Measurements from ENCODE around the gene FTHL17.

The FTHL17 gene

GRCh38 chrX:31070057-31070468 is 1.8 kb downstream of the FTHL17 start:
- Histone ChIP-seq H3K4me1 (no peaks in the 10 kb centered on the region), H3K27me3 (ENCODE audit: low read depth) (no peaks in the 10 kb centered on the region), H3K9me3 (no peaks in the 10 kb centered on the region), H3K4me3 (no peak overlapping the region), H3K36me3 (replicated peaks) (no peaks in the 10 kb centered on the region)
- in situ Hi-C loops (cut with MboI; ENCODE audit: low sequenced_read_pairs), result no loop called here
- no peak for DNase-seq (ENCODE audit: low spot score in 2 of 2)

GRCh38 chrX:31063114-31063513 is 8.7 kb downstream of the FTHL17 start:
- no peaks in the 10 kb centered on the region for H3K27me3 ChIP-seq (ENCODE audit: low read depth)
- no peak overlapping the region for H3K4me3 ChIP-seq
- no peak for DNase-seq (ENCODE audit: low spot score in 2 of 2)
- no peaks in the 10 kb centered on the region for H3K4me1 ChIP-seq
- in situ Hi-C loops (cut with MboI; ENCODE audit: low sequenced_read_pairs), result no loop called here
- H3K36me3 ChIP-seq (replicated peaks), result no peaks in the 10 kb centered on the region
- no peaks in the 10 kb centered on the region for H3K9me3 ChIP-seq

- no peaks in the 10 kb centered on the region for H3K9me3 ChIP-seq
- no peak overlapping the region for H3K4me3 ChIP-seq
- H3K4me1 ChIP-seq, result no peaks in the 10 kb centered on the region
- no peak for DNase-seq (ENCODE audit: low spot score in 2 of 2)
- H3K27me3 ChIP-seq (ENCODE audit: low read depth), result no peaks in the 10 kb centered on the region
- no peaks in the 10 kb centered on the region for H3K36me3 ChIP-seq (replicated peaks)
- in situ Hi-C loops (cut with MboI; ENCODE audit: low sequenced_read_pairs), result no loop called here
Measured at GRCh38 chrX:31061091-31061490, 10.8 kb downstream of the FTHL17 start.

GRCh38 chrX:31060016-31060415 is 11.8 kb downstream of the FTHL17 start:
- H3K4me1 ChIP-seq, result no peaks in the 10 kb centered on the region
- no peaks in the 10 kb centered on the region for H3K9me3 ChIP-seq
- H3K36me3 ChIP-seq (replicated peaks), result no peaks in the 10 kb centered on the region
- DNase-seq (ENCODE audit: low spot score in 2 of 2), result no peak
- in situ Hi-C loops (cut with MboI; ENCODE audit: low sequenced_read_pairs), result no loop called here
- no peak overlapping the region for H3K4me3 ChIP-seq
- no peaks in the 10 kb centered on the region for H3K27me3 ChIP-seq (ENCODE audit: low read depth)

GRCh38 chrX:31058284-31058683 is 13.6 kb downstream of the FTHL17 start:
- no peaks in the 10 kb centered on the region for H3K36me3 ChIP-seq (replicated peaks)
- DNase-seq (ENCODE audit: low spot score in 2 of 2), result no peak
- no peaks in the 10 kb centered on the region for H3K4me1 ChIP-seq
- H3K27me3 ChIP-seq (ENCODE audit: low read depth), result no peaks in the 10 kb centered on the region
- H3K4me3 ChIP-seq, result no peak overlapping the region
- in situ Hi-C loops (cut with MboI; ENCODE audit: low sequenced_read_pairs), result no loop called here
- H3K9me3 ChIP-seq, result no peaks in the 10 kb centered on the region

GRCh38 chrX:31057691-31058090 is 14.2 kb downstream of the FTHL17 start:
- no peak for DNase-seq (ENCODE audit: low spot score in 2 of 2)
- Histone ChIP-seq H3K9me3 (no peaks in the 10 kb centered on the region), H3K27me3 (ENCODE audit: low read depth) (no peaks in the 10 kb centered on the region), H3K36me3 (replicated peaks) (no peaks in the 10 kb centered on the region), H3K4me1 (no peaks in the 10 kb centered on the region), H3K4me3 (no peak overlapping the region)
- in situ Hi-C loops (cut with MboI; ENCODE audit: low sequenced_read_pairs), result no loop called here

- Histone ChIP-seq H3K9me3 (no peaks in the 10 kb centered on the region), H3K36me3 (replicated peaks) (no peaks in the 10 kb centered on the region), H3K27me3 (ENCODE audit: low read depth) (no peaks in the 10 kb centered on the region), H3K4me1 (no peaks in the 10 kb centered on the region), H3K4me3 (no peak overlapping the region)
- DNase-seq (ENCODE audit: low spot score in 2 of 2), result no peak
- in situ Hi-C loops (cut with MboI; ENCODE audit: low sequenced_read_pairs), result no loop called here
Measured at GRCh38 chrX:31057291-31057690, 14.6 kb downstream of the FTHL17 start.

- Histone ChIP-seq H3K36me3 (replicated peaks) (no peaks in the 10 kb centered on the region), H3K9me3 (no peaks in the 10 kb centered on the region)
Measured at GRCh38 chrX:31053621-31054020, 18.2 kb downstream of the FTHL17 start.

GRCh38 chrX:31039327-31039711 is 32.5 kb downstream of the FTHL17 start:
- Histone ChIP-seq H3K36me3 (replicated peaks) (no peaks in the 10 kb centered on the region), H3K27me3 (ENCODE audit: low read depth) (peaks cover 9% of the 10 kb centered on the region), H3K9me3 (no peaks in the 10 kb centered on the region), H3K4me3 (no peak overlapping the region), H3K4me1 (no peaks in the 10 kb centered on the region; the same call in 1 of the 2 replicates)
- in situ Hi-C loops (cut with MboI; ENCODE audit: low sequenced_read_pairs), result loop anchor here (10.0 kb wide), 1 partner anchor 615 kb away; no protein-coding TSS in a partner anchor
- DNase-seq (ENCODE audit: low spot score in 2 of 2), result no peak

More at GRCh38 chrX:31053621-31054020, 18.2 kb downstream of the FTHL17 start:
- in situ Hi-C loops (cut with MboI; ENCODE audit: low sequenced_read_pairs), result no loop called here
- Histone ChIP-seq H3K4me3 (no peak overlapping the region), H3K4me1 (no peaks in the 10 kb centered on the region), H3K27me3 (ENCODE audit: low read depth) (no peaks in the 10 kb centered on the region; the same call in 1 of the 2 replicates)
- DNase-seq (ENCODE audit: low spot score in 2 of 2), result no peak

- Histone ChIP-seq H3K4me3 (no peak overlapping the region), H3K9me3 (no peaks in the 10 kb centered on the region), H3K27me3 (ENCODE audit: low read depth) (peaks cover 9% of the 10 kb centered on the region), H3K36me3 (replicated peaks) (no peaks in the 10 kb centered on the region), H3K4me1 (no peaks in the 10 kb centered on the region; the same call in 1 of the 2 replicates)
- in situ Hi-C loops (cut with MboI; ENCODE audit: low sequenced_read_pairs), result loop anchor here (10.0 kb wide), 1 partner anchor 616 kb away; no protein-coding TSS in a partner anchor
- peak; percentile 34 to 68 for DNase-seq (ENCODE audit: low spot score in 2 of 2)
Measured at GRCh38 chrX:31038575-31039326, 33.1 kb downstream of the FTHL17 start.

- Histone ChIP-seq H3K4me3 (no peak overlapping the region), H3K36me3 (replicated peaks) (no peaks in the 10 kb centered on the region), H3K9me3 (no peaks in the 10 kb centered on the region), H3K27me3 (ENCODE audit: low read depth) (peaks cover 9% of the 10 kb centered on the region), H3K4me1 (no peaks in the 10 kb centered on the region; the same call in 1 of the 2 replicates)
- in situ Hi-C loops (cut with MboI; ENCODE audit: low sequenced_read_pairs), result loop anchor here (10.0 kb wide), 1 partner anchor 618 kb away; no protein-coding TSS in a partner anchor
- DNase-seq (ENCODE audit: low spot score in 2 of 2), result peak; percentile 58 to 70
Measured at GRCh38 chrX:31036895-31037294, 34.9 kb downstream of the FTHL17 start.

GRCh38 chrX:31027351-31027750 is 44.5 kb downstream of the FTHL17 start:
- no peak overlapping the region for H3K4me3 ChIP-seq
- H3K9me3 ChIP-seq, result no peaks in the 10 kb centered on the region
- DNase-seq (ENCODE audit: low spot score in 2 of 2), result no peak
- in situ Hi-C loops (cut with MboI; ENCODE audit: low sequenced_read_pairs), result no loop called here
- no peaks in the 10 kb centered on the region; the same call in none of the 2 replicates for H3K27me3 ChIP-seq (ENCODE audit: low read depth)
- H3K36me3 ChIP-seq (replicated peaks), result no peaks in the 10 kb centered on the region
- no peaks in the 10 kb centered on the region for H3K4me1 ChIP-seq

GRCh38 chrX:31024866-31025265 is 47.0 kb downstream of the FTHL17 start:
- no peak for DNase-seq (ENCODE audit: low spot score in 2 of 2)
- Histone ChIP-seq H3K4me1 (no peaks in the 10 kb centered on the region), H3K9me3 (no peaks in the 10 kb centered on the region), H3K4me3 (no peak overlapping the region), H3K36me3 (replicated peaks) (no peaks in the 10 kb centered on the region), H3K27me3 (ENCODE audit: low read depth) (no peaks in the 10 kb centered on the region; the same call in none of the 2 replicates)
- in situ Hi-C loops (cut with MboI; ENCODE audit: low sequenced_read_pairs), result no loop called here

- Histone ChIP-seq H3K4me1 (no peaks in the 10 kb centered on the region), H3K9me3 (0 out of 2 replicates have a peak, but pooled peaks cover under 1% of the 10 kb centered on the region), H3K36me3 (replicated peaks) (no peaks in the 10 kb centered on the region), H3K4me3 (no peak overlapping the region), H3K27me3 (ENCODE audit: low read depth) (no peaks in the 10 kb centered on the region)
- in situ Hi-C loops (cut with MboI; ENCODE audit: low sequenced_read_pairs), result no loop called here
- no peak for DNase-seq (ENCODE audit: low spot score in 2 of 2)
Measured at GRCh38 chrX:31021537-31021936, 50.3 kb downstream of the FTHL17 start.

All from HAP-1 (cell line).